Measurements from ENCODE around the gene COLEC11. TPM values are rescaled to one million over a fixed set of nuclear protein-coding genes. Genes with fewer than 3 reads are reported as not detected.

Gene COLEC11
- total and polyA plus RNA-seq, 2 of the 13 experiments (the other 11 are each of a cell fraction or from before 2014, with no cell fraction given): 1.5 to 3.0 TPM

- TF ChIP-seq ZNF414 (CRISPR knock-in tag; IDR thresholded peaks at IDR 0.05): no peak
- peak; percentile 23; the same call in 1 of the 2 replicates for TF ChIP-seq ZNF740 (CRISPR knock-in tag; IDR thresholded peaks at IDR 0.05)
- TF ChIP-seq ZNF646 (CRISPR knock-in tag; IDR thresholded peaks at IDR 0.05): no peak
- TF ChIP-seq ZBTB25 (CRISPR knock-in tag; IDR thresholded peaks at IDR 0.05): peak; percentile 50; the same call in 1 of the 2 replicates
- no peak for TF ChIP-seq FUBP1 (CRISPR knock-in tag; IDR thresholded peaks at IDR 0.05; ENCODE audit: borderline replicate concordance)
- TF ChIP-seq REXO4 (CRISPR knock-in tag; IDR thresholded peaks at IDR 0.05; ENCODE audit: borderline replicate concordance): no peak
- TF ChIP-seq ZNF572 (CRISPR knock-in tag; IDR thresholded peaks at IDR 0.05): 0 out of 2 replicates have a peak, but pooled peaks have one; percentile 66
- no peak for TF ChIP-seq TRIM22 (IDR thresholded peaks at IDR 0.05)
- TF ChIP-seq RARA (CRISPR knock-in tag; IDR thresholded peaks at IDR 0.05): peak; percentile 88
- TF ChIP-seq ZSCAN5A (CRISPR knock-in tag; IDR thresholded peaks at IDR 0.05; ENCODE audit: borderline replicate concordance): no peak
- peak; percentile 77; the same call in 1 of the 2 replicates for TF ChIP-seq SOX5 (CRISPR knock-in tag; IDR thresholded peaks at IDR 0.05; ENCODE audit: borderline replicate concordance)
- peak; percentile 70; the same call in 1 of the 2 replicates for TF ChIP-seq PITX1 (CRISPR knock-in tag; IDR thresholded peaks at IDR 0.05)
- TF ChIP-seq DMAP1 (CRISPR knock-in tag; IDR thresholded peaks at IDR 0.05): peak; percentile 85; the same call in 1 of the 2 replicates
- TF ChIP-seq TP53 (CRISPR knock-in tag; conservative IDR thresholded peaks at IDR 0.05): peak; percentile 78; the same call in 1 of the 2 replicates
Measured at GRCh38 chr2:3585261-3586109, 9.4 kb upstream of the COLEC11 start (continued).
